NB4 (cell line): ENCODE results near the gene ABITRAM.

Experiments used
- DNase-seq: peaks from one replicate; pipeline ENCODE4 v3.0.0; 2010; ENCODE audit warnings: low read depth
- H3K4me3 ChIP-seq: one replicate; pipeline ENCODE4 v1.5.1; 2011; ENCODE audit warnings: mild to moderate bottlenecking, low read depth, low read length, moderate library complexity
- CTCF ChIP-seq: IDR thresholded peaks from one replicate; pipeline ENCODE4 v1.5.1; 2012; ENCODE audit warnings: low read depth, low read length
- MAX ChIP-seq: IDR thresholded peaks from 2 replicates; pipeline ENCODE4 v1.6.1; 2011; ENCODE audit warnings: low read depth, low read length
- MYC ChIP-seq: IDR thresholded peaks from 2 replicates; pipeline ENCODE4 v1.6.1; 2011; ENCODE audit warnings: low read depth, low read length
- POLR2A ChIP-seq: IDR thresholded peaks from 2 replicates; pipeline ENCODE4 v1.6.1; 2011; ENCODE audit warnings: mild to moderate bottlenecking; ENCODE audit not compliant: insufficient read length; ENCODE audit errors: extremely low read depth

Gene ABITRAM

GRCh38 chr9:108983885-108984284, 49.7 kb downstream of the ABITRAM start:
- DNase-seq: no peak
- H3K4me3 ChIP-seq: no peak overlapping the region
- TF ChIP-seq CTCF: no peak
- no peak for TF ChIP-seq POLR2A
- TF ChIP-seq MAX: no peak
- no peak for TF ChIP-seq MYC
